ENCODE data around the gene DTX3. TPM values are rescaled to one million over a fixed set of nuclear protein-coding genes. Genes with fewer than 3 reads are reported as not detected.

The DTX3 gene
- total and polyA plus RNA-seq, 2 of the 13 experiments (the other 11 are each of a cell fraction or from before 2014, with no cell fraction given), result 9.0 to 27.2 TPM

- TF ChIP-seq TFAP4 (IDR thresholded peaks at IDR 0.05; ENCODE audit: borderline replicate concordance, low read depth) (peak; percentile 89), ARID4A (CRISPR knock-in tag; IDR thresholded peaks at IDR 0.05; ENCODE audit: borderline replicate concordance) (peak; percentile 59; the same call in 1 of the 2 replicates), ZFP91 (CRISPR knock-in tag; IDR thresholded peaks at IDR 0.05; ENCODE audit: borderline replicate concordance) (peak; percentile 69; the same call in 1 of the 2 replicates), YEATS4 (CRISPR knock-in tag; IDR thresholded peaks at IDR 0.05; ENCODE audit: borderline replicate concordance) (peak; percentile 69; the same call in 1 of the 2 replicates), NR2F2 (IDR thresholded peaks at IDR 0.05; ENCODE audit: borderline replicate concordance, low read depth) (0 out of 2 replicates have a peak, but pooled peaks have one; percentile 27), XBP1 (CRISPR knock-in tag; IDR thresholded peaks at IDR 0.05) (no peak), ZNF737 (CRISPR knock-in tag; IDR thresholded peaks at IDR 0.05; ENCODE audit: borderline replicate concordance) (no peak), ZNF160 (CRISPR knock-in tag; IDR thresholded peaks at IDR 0.05) (peak; percentile 79), ZNF317 (CRISPR knock-in tag; IDR thresholded peaks at IDR 0.05) (0 out of 2 replicates have a peak, but pooled peaks have one; percentile 71), ZNF619 (CRISPR knock-in tag; IDR thresholded peaks at IDR 0.05) (no peak), SNAPC4 (CRISPR knock-in tag; IDR thresholded peaks at IDR 0.05) (peak; percentile 26; the same call in 1 of the 2 replicates), PHF5A (CRISPR knock-in tag; IDR thresholded peaks at IDR 0.05; ENCODE audit: low read depth, unreplicated experiment) (peak; percentile 28), E2F5 (CRISPR knock-in tag; conservative IDR thresholded peaks at IDR 0.05) (no peak), ZNF607 (CRISPR knock-in tag; IDR thresholded peaks at IDR 0.05; ENCODE audit: borderline replicate concordance) (no peak)
Measured at GRCh38 chr12:57575771-57576612, 28.6 kb upstream of the DTX3 start (continued).

Data from HepG2 (cell line).